ENCODE results near the gene DTWD2.
"Not testable (repeated sequence)": the region's sequence is repeated elsewhere in the genome, so short reads cannot be mapped to it uniquely, and the experiment has no call there.

DTWD2 gene

GRCh38 chr5:118862596-118862995, 125.8 kb downstream of the DTWD2 start:
- FAIRE-seq = no peak

GRCh38 chr5:118857700-118858099, 130.6 kb downstream of the DTWD2 start:
- no peak for FAIRE-seq

GRCh38 chr5:118854819-118855218, 133.5 kb downstream of the DTWD2 start:
- FAIRE-seq = no peak

GRCh38 chr5:118851785-118852184, 136.6 kb downstream of the DTWD2 start:
- not testable (repeated sequence) for FAIRE-seq

GRCh38 chr5:118849507-118849906, 138.8 kb downstream of the DTWD2 start:
- FAIRE-seq = not testable (repeated sequence)

GRCh38 chr5:118844351-118844750, 144.0 kb downstream of the DTWD2 start:
- no peak for FAIRE-seq

- FAIRE-seq = no peak
Observed at GRCh38 chr5:118834710-118835109, 153.6 kb downstream of the DTWD2 start.

DNA sequence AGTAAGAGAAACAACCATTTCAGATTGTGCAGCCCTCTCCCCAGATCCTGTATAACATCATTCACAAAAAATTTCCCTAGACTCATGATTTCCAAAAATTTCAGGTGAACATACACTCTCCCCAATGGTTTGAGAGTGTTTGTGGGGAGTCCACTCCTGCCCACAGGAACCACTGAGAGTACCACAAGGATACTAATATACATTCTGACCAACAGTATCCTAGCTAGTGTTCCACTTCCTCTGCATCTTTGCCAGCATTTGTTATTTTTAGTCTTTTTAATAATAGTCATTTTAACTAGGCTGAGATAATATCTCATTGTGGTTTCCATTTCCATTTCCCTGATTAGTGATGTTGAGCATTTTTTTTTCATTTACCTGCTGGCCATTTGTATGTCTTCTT, 155.4 kb downstream of the DTWD2 start:
- no peak for FAIRE-seq

DNA sequence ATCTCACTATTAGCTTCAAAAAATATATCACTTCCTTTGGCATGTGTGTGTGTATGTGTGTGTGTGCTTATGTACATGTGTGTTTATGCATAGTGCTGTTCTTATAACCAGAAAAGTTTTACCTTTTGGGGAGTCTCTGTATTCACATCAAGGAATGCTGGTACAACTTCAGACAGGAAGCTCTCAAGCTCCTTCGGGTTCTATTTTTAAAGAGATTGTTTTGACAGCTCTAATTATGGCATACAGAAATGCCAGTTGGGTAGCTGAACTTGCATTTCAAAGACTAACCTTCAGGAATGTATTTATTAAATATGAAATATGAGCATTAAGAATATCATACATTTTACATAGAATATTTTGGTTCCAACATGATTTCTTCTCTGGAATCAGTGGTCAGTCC, 163.1 kb downstream of the DTWD2 start:
- no peak for FAIRE-seq

DNA sequence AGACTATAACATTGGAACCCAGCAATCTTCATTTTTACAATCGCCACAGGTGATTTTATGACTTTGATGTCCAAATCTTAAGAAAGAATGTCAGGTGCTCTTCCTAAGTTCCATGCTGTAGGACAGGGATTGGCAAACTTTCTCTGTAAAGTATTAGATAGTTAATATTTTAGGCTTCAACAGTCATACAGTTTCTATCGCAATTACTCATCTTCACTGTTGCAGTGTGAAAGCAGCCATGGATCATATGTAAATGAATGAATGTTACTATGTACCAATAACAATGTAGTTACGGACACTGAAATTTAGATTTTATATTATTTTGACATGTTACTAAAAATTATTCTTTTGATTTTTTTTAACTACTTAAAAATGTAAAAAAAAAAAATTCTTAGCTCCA, 169.7 kb downstream of the DTWD2 start:
- no peak for FAIRE-seq

GRCh38 chr5:118808441-118808840, 179.9 kb downstream of the DTWD2 start:
- FAIRE-seq = no peak

GRCh38 chr5:118806571-118806970, 181.8 kb downstream of the DTWD2 start:
- FAIRE-seq = no peak

DNA sequence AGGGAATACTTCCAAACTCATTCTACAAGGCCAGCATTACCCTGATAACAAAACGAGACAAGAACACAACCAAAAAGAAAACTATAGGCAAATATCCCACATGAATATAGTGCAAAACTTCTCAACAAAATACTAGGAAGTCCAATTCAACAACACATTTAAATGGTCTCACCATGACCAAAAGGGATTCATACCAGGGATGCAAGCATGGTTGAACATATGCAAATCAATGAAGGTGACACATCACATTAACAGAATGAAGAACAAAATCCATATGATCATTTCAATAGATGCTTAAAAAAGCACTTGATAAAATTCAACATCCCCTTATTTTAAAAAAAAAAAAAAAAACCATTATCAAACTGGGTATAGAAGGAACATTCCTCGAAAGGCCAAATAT, 186.0 kb downstream of the DTWD2 start:
- FAIRE-seq = no peak

DNA sequence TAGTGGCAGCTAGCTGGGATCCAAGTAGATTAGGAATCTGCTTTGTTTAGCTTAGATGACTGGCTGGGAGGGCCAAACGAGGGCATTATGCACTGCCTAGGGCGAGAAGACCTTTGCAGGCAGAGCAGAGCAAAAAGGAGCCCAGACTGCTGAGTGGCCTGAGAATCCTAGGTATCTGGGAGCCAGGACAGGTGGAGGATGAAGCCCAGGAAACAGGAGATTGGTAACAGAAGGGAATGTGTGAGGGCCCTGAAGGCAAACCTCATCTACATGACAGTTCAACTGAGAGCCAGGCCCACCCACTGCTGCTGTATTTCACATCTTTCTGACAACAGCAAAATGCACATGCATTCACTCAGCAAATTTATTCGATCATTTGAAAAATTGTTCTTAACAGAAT, 192.3 kb downstream of the DTWD2 start:
- FAIRE-seq = no peak

DNA sequence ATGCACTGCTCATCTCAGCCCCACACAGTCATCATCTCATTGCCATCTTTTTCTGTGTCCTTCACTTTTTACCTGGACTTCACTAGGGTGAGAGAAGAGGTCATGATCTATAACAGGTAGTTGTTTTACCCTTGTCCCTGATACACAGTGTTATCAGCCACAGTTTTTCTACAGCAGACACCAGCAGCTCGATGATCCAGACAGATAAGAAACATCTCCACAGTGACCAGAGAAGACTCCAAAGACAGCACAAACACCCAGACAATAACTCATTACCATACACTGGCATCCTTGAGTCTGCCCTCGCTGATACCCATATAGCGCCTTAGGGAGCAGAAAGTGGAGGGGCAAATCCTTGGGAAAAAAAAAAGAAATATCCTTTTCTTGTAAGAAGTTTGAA, 194.1 kb downstream of the DTWD2 start:
- no peak for FAIRE-seq

- FAIRE-seq = no peak
Observed at GRCh38 chr5:118793652-118794051, 194.7 kb downstream of the DTWD2 start.

- no peak for FAIRE-seq
Observed at GRCh38 chr5:118793091-118793490, 195.3 kb downstream of the DTWD2 start.

DNA sequence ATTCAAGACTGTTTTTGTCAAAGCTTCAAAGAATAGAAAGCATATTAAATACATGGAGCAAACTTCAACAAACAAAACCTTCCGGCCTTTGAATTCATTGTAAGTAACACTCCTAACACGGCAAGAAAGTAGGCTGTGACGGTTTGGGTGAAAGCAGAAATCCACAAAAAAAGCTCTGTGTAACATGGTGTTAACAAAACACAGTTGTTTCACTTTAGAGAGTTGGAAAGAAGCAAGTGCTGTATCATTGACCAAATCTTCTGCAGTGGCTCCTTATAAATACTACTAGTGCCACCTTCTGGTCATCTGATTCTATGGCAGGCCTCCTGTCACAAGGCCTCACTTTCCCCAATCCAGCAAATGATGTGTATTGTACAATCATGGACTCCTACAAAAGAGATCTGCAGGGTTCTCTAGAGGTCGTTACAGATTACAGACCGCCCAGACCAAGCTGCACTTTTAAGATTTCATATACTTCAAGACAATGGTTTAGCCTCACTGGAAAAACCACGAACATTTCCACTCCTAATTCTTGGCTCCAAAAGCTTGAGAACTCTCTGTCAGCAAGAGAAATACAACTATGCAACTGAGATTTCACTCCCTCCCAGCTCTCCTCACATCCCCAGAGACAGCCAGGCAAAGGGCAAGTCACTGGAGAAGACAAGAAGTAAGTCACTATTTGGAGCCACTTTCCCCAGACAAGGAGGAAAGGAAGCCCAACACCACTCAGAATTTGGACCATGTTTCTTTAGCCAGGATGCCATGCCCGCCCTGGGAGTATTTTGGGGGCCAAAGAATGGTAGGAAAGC, 196.2 kb downstream of the DTWD2 start:
- peak; percentile 98 for FAIRE-seq

DNA sequence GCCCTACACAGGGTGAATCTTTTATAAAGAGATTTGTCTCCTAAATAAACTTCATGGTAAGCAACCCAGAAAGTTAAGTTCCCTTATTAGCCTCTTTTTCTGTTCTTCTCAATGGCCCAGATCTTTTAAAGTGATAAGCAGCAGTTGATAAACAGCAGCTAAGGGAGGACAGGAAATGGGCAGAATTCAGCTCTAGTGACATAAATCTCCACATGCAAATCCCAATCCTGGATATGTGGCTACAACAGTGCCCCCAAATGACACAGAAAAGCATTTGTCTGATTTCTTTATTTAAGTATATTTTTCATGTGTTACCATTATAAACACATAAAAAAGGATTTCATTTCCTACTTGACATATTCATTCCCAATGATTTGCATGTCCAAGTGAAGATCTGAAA, 199.0 kb downstream of the DTWD2 start:
- peak; percentile 90 for FAIRE-seq

GRCh38 chr5:118788351-118788750, 200.0 kb downstream of the DTWD2 start:
- no peak for FAIRE-seq
